K562 (cell line): ENCODE data around the gene MOSPD3. TPM values are rescaled to one million over a fixed set of nuclear protein-coding genes. Genes with fewer than 3 reads are reported as not detected.
A peak's percentile ranks its signal among the peaks of the same experiment; 100 is the strongest.

Source experiments
- ETV1 ChIP-seq: fragments of 450-650 bp; conservative IDR thresholded peaks from 2 replicates; pipeline ENCODE4 v1.6.1; 2016; ENCODE audit warnings: missing genetic modification characterization, control low read depth, low read depth, missing compliant biosample characterization
- RBFOX2 ChIP-seq: fragments of 200-400 bp; formaldehyde crosslinking; IDR thresholded peaks from 2 replicates; pipeline ENCODE4 v1.6.1; 2017; ENCODE audit warnings: low read depth, mild to moderate bottlenecking, low read length, moderate library complexity
- ZNF318 ChIP-seq, 2 experiments: fragments of 450-650 bp; IDR thresholded peaks; 2 replicates each; pipeline ENCODE4 v1.6.1; 2016; ENCODE audit warnings: mild to moderate bottlenecking in 2 of 2, borderline replicate concordance in 1 of 2, low read depth in 1 of 2, moderate library complexity in 1 of 2
- polyA plus RNA-seq, 8 experiments: library from polyadenylated mRNA; depleted of rRNA in 4 of 8; stranded (reverse) in 5 of 8; unstranded in 3 of 8; fragments of >200 nt; fragmentation: Nextera tagmentation in 2 of 8; fragmentation: Illumina TruSeq in 1 of 8; extraction: Ambion mirVana in 2 of 8; extraction: Trizol in 1 of 8; gene quantifications; 2 replicates each; pipeline versions ENCODE4 v1.2.1 to v1.2.3, GENCODE V29; 2011 to 2014; ENCODE audit warnings: inconsistent platforms in 1 of 8, missing spikeins in 1 of 8
- total RNA-seq, 7 experiments: library from RNA; depleted of rRNA in 6 of 7; stranded (reverse); fragments of >200 nt in 6 of 7; fragmentation: Illumina TruSeq in 2 of 7; extraction: Trizol in 2 of 7; gene quantifications; 2 replicates each; pipeline versions ENCODE4 v1.2.1 to v1.2.3, GENCODE V29; 2011 to 2021; ENCODE audit warnings: low replicate concordance in 1 of 7

Gene MOSPD3
- total and polyA plus RNA-seq, 9 of the 15 experiments (the other 6 are each of a cell fraction or from before 2014, with no cell fraction given) = 1.4 to 32.1 (median 7.3) TPM

GRCh38 chr7:100582041-100582579, 30.2 kb upstream of the MOSPD3 start (continued):
- no peak for TF ChIP-seq ZNF318 (IDR thresholded peaks at IDR 0.05; ENCODE audit: borderline replicate concordance in 1 of 2, low read depth in 1 of 2)
- no peak for TF ChIP-seq ETV1 (tag)
- peak; percentile 44; the same call in 1 of the 2 replicates for TF ChIP-seq RBFOX2
- TF ChIP-seq, all 486 proteins: peak for 1
